ENCODE results near the gene OBSL1. TPM values are rescaled to one million over a fixed set of nuclear protein-coding genes. Genes with fewer than 3 reads are reported as not detected.

OBSL1 gene
- total RNA-seq, 2 donors from 2014 or later, result 88.7 to 151 TPM

DNA sequence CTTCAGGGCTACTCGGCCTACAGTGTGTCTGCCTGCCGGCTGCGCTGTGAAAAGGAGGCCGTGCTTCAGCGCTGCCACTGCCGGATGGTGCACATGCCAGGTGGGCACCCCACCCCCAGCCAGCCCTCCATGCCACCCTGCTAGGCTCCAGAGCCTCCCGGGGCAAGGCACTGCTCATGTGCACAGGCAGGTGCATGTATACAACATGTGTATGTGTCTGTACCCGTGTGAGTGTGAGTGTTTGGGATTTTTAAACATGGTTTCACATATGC is 39.0 kb downstream of the OBSL1 start:
- no peak overlapping the region for H3K4me3 ChIP-seq
- H3K4me1 ChIP-seq (ENCODE audit: control insufficient read depth in 1 of 2, low read depth in 2 of 2), result peaks cover 0 to 9% of the 10 kb centered on the region in 2 donors
- no peak overlapping the region for H3K27ac ChIP-seq
- TF ChIP-seq, protein P1, sequence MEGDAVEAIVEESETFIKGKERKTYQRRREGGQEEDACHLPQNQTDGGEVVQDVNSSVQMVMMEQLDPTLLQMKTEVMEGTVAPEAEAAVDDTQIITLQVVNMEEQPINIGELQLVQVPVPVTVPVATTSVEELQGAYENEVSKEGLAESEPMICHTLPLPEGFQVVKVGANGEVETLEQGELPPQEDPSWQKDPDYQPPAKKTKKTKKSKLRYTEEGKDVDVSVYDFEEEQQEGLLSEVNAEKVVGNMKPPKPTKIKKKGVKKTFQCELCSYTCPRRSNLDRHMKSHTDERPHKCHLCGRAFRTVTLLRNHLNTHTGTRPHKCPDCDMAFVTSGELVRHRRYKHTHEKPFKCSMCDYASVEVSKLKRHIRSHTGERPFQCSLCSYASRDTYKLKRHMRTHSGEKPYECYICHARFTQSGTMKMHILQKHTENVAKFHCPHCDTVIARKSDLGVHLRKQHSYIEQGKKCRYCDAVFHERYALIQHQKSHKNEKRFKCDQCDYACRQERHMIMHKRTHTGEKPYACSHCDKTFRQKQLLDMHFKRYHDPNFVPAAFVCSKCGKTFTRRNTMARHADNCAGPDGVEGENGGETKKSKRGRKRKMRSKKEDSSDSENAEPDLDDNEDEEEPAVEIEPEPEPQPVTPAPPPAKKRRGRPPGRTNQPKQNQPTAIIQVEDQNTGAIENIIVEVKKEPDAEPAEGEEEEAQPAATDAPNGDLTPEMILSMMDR (IDR thresholded peaks at IDR 0.05), result no peak
- H3K36me3 ChIP-seq, result no peaks in the 10 kb centered on the region
- H3K9me3 ChIP-seq, result no peaks in the 10 kb centered on the region
- no peaks in the 10 kb centered on the region for H3K27me3 ChIP-seq (replicated peaks; ENCODE audit: insufficient read depth)
- DNase-seq (ENCODE audit: low spot score), result no peak
- ATAC-seq (ENCODE audit: insufficient number of reproducible peaks, low FRiP score, low read depth), result no peak

GRCh38 chr2:219531639-219532377 is 39.5 kb downstream of the OBSL1 start:
- no peak overlapping the region for H3K27ac ChIP-seq
- DNase-seq (ENCODE audit: low spot score), result no peak
- TF ChIP-seq, protein P1 (IDR thresholded peaks at IDR 0.05), result no peak
- H3K36me3 ChIP-seq, result no peaks in the 10 kb centered on the region
- no peaks in the 10 kb centered on the region for H3K27me3 ChIP-seq (replicated peaks; ENCODE audit: insufficient read depth)
- H3K9me3 ChIP-seq, result no peaks in the 10 kb centered on the region
- H3K4me3 ChIP-seq, result no peak overlapping the region
- peaks cover 0 to 9% of the 10 kb centered on the region in 2 donors for H3K4me1 ChIP-seq (ENCODE audit: control insufficient read depth in 1 of 2, low read depth in 2 of 2)
- ATAC-seq (ENCODE audit: insufficient number of reproducible peaks, low FRiP score, low read depth), result no peak

- H3K27me3 ChIP-seq (replicated peaks; ENCODE audit: insufficient read depth), result no peaks in the 10 kb centered on the region
- TF ChIP-seq, protein P1 (IDR thresholded peaks at IDR 0.05), result peak; percentile 98
- no peak overlapping the region for H3K27ac ChIP-seq
- no peaks in the 10 kb centered on the region for H3K9me3 ChIP-seq
- DNase-seq (ENCODE audit: low spot score) (no peak), ATAC-seq (ENCODE audit: insufficient number of reproducible peaks, low FRiP score, low read depth) (peak; percentile 67)
- H3K4me1 ChIP-seq (ENCODE audit: control insufficient read depth in 1 of 2, low read depth in 2 of 2), result peaks cover 0 to 9% of the 10 kb centered on the region in 2 donors
- no peaks in the 10 kb centered on the region for H3K36me3 ChIP-seq
- H3K4me3 ChIP-seq, result peak overlapping the region; percentile 63
Measured at GRCh38 chr2:219530048-219530963, 41.0 kb downstream of the OBSL1 start.

- peaks cover 0 to 20% of the 10 kb centered on the region in 2 donors for H3K4me1 ChIP-seq (ENCODE audit: control insufficient read depth in 1 of 2, low read depth in 2 of 2)
- no peak for ATAC-seq (ENCODE audit: insufficient number of reproducible peaks, low FRiP score, low read depth)
- H3K36me3 ChIP-seq, result no peaks in the 10 kb centered on the region
- no peak overlapping the region for H3K4me3 ChIP-seq
- no peaks in the 10 kb centered on the region for H3K27me3 ChIP-seq (replicated peaks; ENCODE audit: insufficient read depth)
- no peak overlapping the region for H3K27ac ChIP-seq
- DNase-seq (ENCODE audit: low spot score), result no peak
- no peaks in the 10 kb centered on the region for H3K9me3 ChIP-seq
- TF ChIP-seq, protein P1 (IDR thresholded peaks at IDR 0.05), result no peak
Measured at GRCh38 chr2:219527472-219527871, 43.9 kb downstream of the OBSL1 start.

DNA sequence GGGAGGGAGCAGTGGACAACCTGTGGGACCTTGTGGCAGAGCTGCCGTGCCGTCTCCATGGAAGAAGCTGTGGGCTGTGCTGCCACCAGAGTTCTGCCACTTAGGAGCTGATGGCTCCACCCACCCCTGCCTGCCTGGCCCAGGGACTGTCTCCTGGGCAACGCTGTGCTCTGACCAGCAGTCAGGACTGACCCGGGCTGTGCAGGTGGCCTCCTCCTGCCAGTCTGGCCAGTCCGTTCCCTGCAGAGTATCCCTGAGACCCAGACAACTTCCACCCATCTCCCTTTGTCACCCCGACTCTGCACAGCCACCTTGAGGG is 44.3 kb downstream of the OBSL1 start:
- H3K27ac ChIP-seq, result no peak overlapping the region
- H3K27me3 ChIP-seq (replicated peaks; ENCODE audit: insufficient read depth), result no peaks in the 10 kb centered on the region
- H3K36me3 ChIP-seq, result no peaks in the 10 kb centered on the region
- DNase-seq (ENCODE audit: low spot score) (no peak), ATAC-seq (ENCODE audit: insufficient number of reproducible peaks, low FRiP score, low read depth) (no peak)
- H3K4me3 ChIP-seq, result no peak overlapping the region
- no peaks in the 10 kb centered on the region for H3K9me3 ChIP-seq
- peaks cover 0 to 23% of the 10 kb centered on the region in 2 donors for H3K4me1 ChIP-seq (ENCODE audit: control insufficient read depth in 1 of 2, low read depth in 2 of 2)
- TF ChIP-seq, protein P1 (IDR thresholded peaks at IDR 0.05), result no peak
